WTC11 (cell line): ENCODE results near the gene MAML3. TPM values are rescaled to one million over a fixed set of nuclear protein-coding genes. Genes with fewer than 3 reads are reported as not detected.

Experiments
- ATAC-seq: fragments of 200-7000 bp; cut with Tn5 transposase; 2 replicates; pipeline ENCODE4 v1.10.0; 2021; ENCODE audit warnings: mild to moderate bottlenecking, moderate library complexity
- CTCF ChIA-PET: fragments of 300-600 bp; sonication (Branson Sonifier 250); formaldehyde crosslinking; loops from one replicate; lab custom pipeline; 2021; ENCODE audit warnings: antibody characterized with exemption; lab: Charles Lee
- POLR2A ChIA-PET: fragments of 350-600 bp; sonication (Branson Sonifier 250); formaldehyde crosslinking; loops from one replicate; lab custom pipeline; 2021; ENCODE audit warnings: antibody characterized with exemption; lab: Charles Lee
- DNase-seq: peaks from one replicate; pipeline ENCODE4 v3.0.0; 2021; ENCODE audit warnings: low spot score
- H3K27ac Mint-ChIP-seq: 2 replicates; pipeline ENCODE4 v1.8.0; 2021; ENCODE audit warnings: mixed read lengths
- H3K27me3 Mint-ChIP-seq: 2 replicates; pipeline ENCODE4 v1.8.0; 2021; ENCODE audit warnings: low read depth, mild to moderate bottlenecking, moderate library complexity, mixed read lengths
- H3K36me3 Mint-ChIP-seq: 2 replicates; pipeline ENCODE4 v1.8.0; 2021; ENCODE audit warnings: mixed read lengths
- H3K4me1 Mint-ChIP-seq: 2 replicates; pipeline ENCODE4 v1.8.0; 2022; ENCODE audit warnings: mixed read lengths
- H3K4me3 Mint-ChIP-seq: 2 replicates; pipeline ENCODE4 v1.8.0; 2021; ENCODE audit warnings: mild to moderate bottlenecking, moderate library complexity, mixed read lengths
- H3K9me3 Mint-ChIP-seq: 2 replicates; pipeline ENCODE4 v1.8.0; 2021; ENCODE audit warnings: mixed read lengths
- ERG ChIP-seq: fragments of 250-450 bp; sonication (Bioruptor Pico); IDR thresholded peaks from 2 replicates; pipeline ENCODE4 v1.8.0; 2021; ENCODE audit warnings: mild to moderate bottlenecking
- GABPB1 ChIP-seq: sonication (generic); formaldehyde crosslinking; IDR thresholded peaks from 2 replicates; pipeline ENCODE4 v1.8.1; 2023; ENCODE audit warnings: mild to moderate bottlenecking, missing genetic modification reagents
- HMGA2 ChIP-seq: fragments of 250-450 bp; sonication (Bioruptor Pico); IDR thresholded peaks from 2 replicates; pipeline ENCODE4 v1.4.0; 2021; ENCODE audit warnings: mild to moderate bottlenecking, moderate library complexity
- IRF2 ChIP-seq: sonication (generic); formaldehyde crosslinking; IDR thresholded peaks from 2 replicates; pipeline ENCODE4 v1.8.0; 2022; ENCODE audit warnings: low read depth, missing genetic modification reagents, borderline replicate concordance
- JUN ChIP-seq: sonication (generic); formaldehyde crosslinking; IDR thresholded peaks from 2 replicates; pipeline ENCODE4 v1.8.0; 2023; ENCODE audit warnings: mild to moderate bottlenecking, missing genetic modification reagents
- NFATC4 ChIP-seq: fragments of 250-450 bp; sonication (Bioruptor Pico); IDR thresholded peaks from 2 replicates; pipeline ENCODE4 v1.9.0; 2021; ENCODE audit warnings: mild to moderate bottlenecking
- NFE2L1 ChIP-seq: sonication (generic); formaldehyde crosslinking; IDR thresholded peaks from 2 replicates; pipeline ENCODE4 v1.8.1; 2023; ENCODE audit warnings: missing genetic modification reagents
- NR3C1 ChIP-seq: sonication (generic); formaldehyde crosslinking; conservative IDR thresholded peaks from 2 replicates; pipeline ENCODE4 v1.8.1; 2023; ENCODE audit warnings: low read depth, mild to moderate bottlenecking, missing genetic modification reagents
- OVOL2 ChIP-seq: fragments of 250-450 bp; sonication (Bioruptor Pico); IDR thresholded peaks from 2 replicates; pipeline ENCODE4 v1.9.0; 2021; ENCODE audit warnings: mild to moderate bottlenecking, borderline replicate concordance
- SMAD3 ChIP-seq: sonication (generic); formaldehyde crosslinking; IDR thresholded peaks from 2 replicates; pipeline ENCODE4 v1.8.0; 2022; ENCODE audit warnings: missing genetic modification reagents, mild to moderate bottlenecking, borderline replicate concordance
- SOX15 ChIP-seq: fragments of 250-450 bp; sonication (Bioruptor Pico); IDR thresholded peaks from 2 replicates; pipeline ENCODE4 v1.9.0; 2021; ENCODE audit warnings: mild to moderate bottlenecking
- SP1 ChIP-seq: sonication (generic); formaldehyde crosslinking; conservative IDR thresholded peaks from 2 replicates; pipeline ENCODE4 v1.8.1; 2022; ENCODE audit warnings: missing genetic modification reagents
- ZNF396 ChIP-seq: fragments of 250-450 bp; sonication (Bioruptor Pico); IDR thresholded peaks from 2 replicates; pipeline ENCODE4 v1.8.0; 2021; ENCODE audit warnings: mild to moderate bottlenecking, moderate library complexity, borderline replicate concordance
- ZNF416 ChIP-seq: fragments of 250-450 bp; sonication (Bioruptor Pico); IDR thresholded peaks from 2 replicates; pipeline ENCODE4 v1.9.0; 2021; ENCODE audit warnings: mild to moderate bottlenecking, inconsistent platforms
- ZNF512 ChIP-seq: sonication (generic); formaldehyde crosslinking; IDR thresholded peaks from 2 replicates; pipeline ENCODE4 v1.8.1; 2022; ENCODE audit warnings: missing genetic modification reagents, borderline replicate concordance
- total RNA-seq: library from RNA; stranded (reverse); gene quantifications from 3 replicates; pipeline ENCODE4 v1.2.3, GENCODE V29; 2021
- TF ChIP-seq, protein P1 (sequence below): sonication (generic); formaldehyde crosslinking; IDR thresholded peaks from 2 replicates; pipeline ENCODE4 v1.8.1; 2022; ENCODE audit warnings: low read depth, missing genetic modification reagents, borderline replicate concordance
- TF ChIP-seq, protein P2 (sequence below): sonication (generic); formaldehyde crosslinking; IDR thresholded peaks from 2 replicates; pipeline ENCODE4 v1.8.1; 2023; ENCODE audit warnings: mild to moderate bottlenecking, missing genetic modification reagents, moderate library complexity
- TF ChIP-seq, protein P3 (sequence below): sonication (generic); formaldehyde crosslinking; IDR thresholded peaks from 2 replicates; pipeline ENCODE4 v1.8.1; 2023; ENCODE audit warnings: mild to moderate bottlenecking, moderate library complexity, missing genetic modification reagents
- TF ChIP-seq, protein P4 (sequence below): fragments of 250-450 bp; sonication (Bioruptor Pico); IDR thresholded peaks from 2 replicates; pipeline ENCODE4 v1.9.0; 2021; ENCODE audit warnings: mild to moderate bottlenecking, borderline replicate concordance
- TF ChIP-seq, protein P5 (sequence below): sonication (generic); formaldehyde crosslinking; IDR thresholded peaks from 2 replicates; pipeline ENCODE4 v1.8.1; 2022; ENCODE audit warnings: mild to moderate bottlenecking, moderate library complexity, missing genetic modification reagents

Gene MAML3
- total RNA-seq, 1 experiment from 2014 or later: 7.4 TPM

- Mint-ChIP-seq H3K4me3 (peak overlapping the region; percentile 72), H3K27ac (no peak overlapping the region), H3K4me1 (peaks cover 35% of the 10 kb centered on the region), H3K36me3 (no peaks in the 10 kb centered on the region), H3K9me3 (no peaks in the 10 kb centered on the region), H3K27me3 (peaks cover 39% of the 10 kb centered on the region)
- POLR2A ChIA-PET: interaction anchor here (1.0 kb wide), 1 partner anchor 39 kb away, joined by 4 read pairs; no protein-coding TSS in a partner anchor
- TF ChIP-seq, protein P1, sequence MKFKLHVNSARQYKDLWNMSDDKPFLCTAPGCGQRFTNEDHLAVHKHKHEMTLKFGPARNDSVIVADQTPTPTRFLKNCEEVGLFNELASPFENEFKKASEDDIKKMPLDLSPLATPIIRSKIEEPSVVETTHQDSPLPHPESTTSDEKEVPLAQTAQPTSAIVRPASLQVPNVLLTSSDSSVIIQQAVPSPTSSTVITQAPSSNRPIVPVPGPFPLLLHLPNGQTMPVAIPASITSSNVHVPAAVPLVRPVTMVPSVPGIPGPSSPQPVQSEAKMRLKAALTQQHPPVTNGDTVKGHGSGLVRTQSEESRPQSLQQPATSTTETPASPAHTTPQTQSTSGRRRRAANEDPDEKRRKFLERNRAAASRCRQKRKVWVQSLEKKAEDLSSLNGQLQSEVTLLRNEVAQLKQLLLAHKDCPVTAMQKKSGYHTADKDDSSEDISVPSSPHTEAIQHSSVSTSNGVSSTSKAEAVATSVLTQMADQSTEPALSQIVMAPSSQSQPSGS (CRISPR knock-in tag): no peak
- no peak for TF ChIP-seq ERG (CRISPR knock-in tag)
- CTCF ChIA-PET: interaction anchor here (1.1 to 1.8 kb wide), 13 partner anchors 15 to 539 kb away, joined by 3 to 10 read pairs (median 4); no protein-coding TSS in a partner anchor
- peak; percentile 62 for ATAC-seq
- peak; percentile 46 for DNase-seq
These were observed 418.4 kb downstream of the MAML3 start for GRCh38 chr4:139735381-139736273.

DNA sequence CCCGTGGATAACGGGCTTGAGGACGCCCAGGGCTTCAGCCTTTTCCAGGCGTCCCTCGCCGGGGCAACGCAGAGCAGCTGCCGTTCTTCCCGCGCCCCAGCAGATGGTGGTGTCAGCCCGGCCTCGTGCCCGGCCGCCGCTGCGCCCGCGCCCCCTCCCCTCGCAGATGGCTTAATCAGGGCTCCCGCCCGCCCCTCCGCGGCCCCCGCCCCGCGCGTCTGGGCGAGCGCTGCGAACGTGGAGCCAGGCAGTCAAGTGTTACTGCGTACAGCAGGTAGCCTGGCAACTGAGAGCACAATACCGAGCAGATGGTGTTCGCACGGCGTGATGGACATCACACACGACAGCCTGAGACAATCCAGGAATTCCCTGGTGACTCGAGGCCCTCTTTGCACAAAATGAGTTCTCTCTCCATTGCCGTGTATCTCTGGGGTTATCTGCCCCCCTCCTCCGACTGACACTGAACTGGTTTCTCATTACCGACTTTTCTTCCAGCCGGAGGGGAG, 419.1 kb downstream of the MAML3 start:
- peaks cover 31% of the 10 kb centered on the region for H3K4me1 Mint-ChIP-seq
- H3K9me3 Mint-ChIP-seq: no peaks in the 10 kb centered on the region
- peaks cover 39% of the 10 kb centered on the region for H3K27me3 Mint-ChIP-seq
- ChIA-PET CTCF (interaction anchor here (0.7 to 1.8 kb wide), 17 partner anchors 11 to 625 kb away, joined by 3 to 10 read pairs (median 4); no protein-coding TSS in a partner anchor), POLR2A (interaction anchor here (0.7 kb wide), 1 partner anchor 314 kb away, joined by 3 read pairs; no protein-coding TSS in a partner anchor)
- H3K27ac Mint-ChIP-seq: no peak overlapping the region
- DNase-seq (peak; percentile 89), ATAC-seq (peak; percentile 80)
- peak overlapping the region; percentile 72 for H3K4me3 Mint-ChIP-seq
- H3K36me3 Mint-ChIP-seq: no peaks in the 10 kb centered on the region
- TF ChIP-seq IRF2 (CRISPR knock-in tag) (no peak), SOX15 (no peak), HMGA2 (CRISPR knock-in tag) (no peak), NR3C1 (CRISPR knock-in tag) (no peak), OVOL2 (CRISPR knock-in tag) (no peak), NFATC4 (no peak), GABPB1 (CRISPR knock-in tag) (no peak), JUN (CRISPR knock-in tag) (no peak), SP1 (peak; percentile 50; the same call in 1 of the 2 replicates), SMAD3 (CRISPR knock-in tag) (peak; percentile 93), ZNF416 (CRISPR knock-in tag) (no peak), NFE2L1 (0 out of 2 replicates have a peak, but pooled peaks have one; percentile 36), ZNF396 (CRISPR knock-in tag) (no peak), ZNF512 (CRISPR knock-in tag) (no peak)
- TF ChIP-seq, protein P2, sequence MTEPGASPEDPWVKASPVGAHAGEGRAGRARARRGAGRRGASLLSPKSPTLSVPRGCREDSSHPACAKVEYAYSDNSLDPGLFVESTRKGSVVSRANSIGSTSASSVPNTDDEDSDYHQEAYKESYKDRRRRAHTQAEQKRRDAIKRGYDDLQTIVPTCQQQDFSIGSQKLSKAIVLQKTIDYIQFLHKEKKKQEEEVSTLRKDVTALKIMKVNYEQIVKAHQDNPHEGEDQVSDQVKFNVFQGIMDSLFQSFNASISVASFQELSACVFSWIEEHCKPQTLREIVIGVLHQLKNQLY (CRISPR knock-in tag): no peak
- TF ChIP-seq, protein P3, sequence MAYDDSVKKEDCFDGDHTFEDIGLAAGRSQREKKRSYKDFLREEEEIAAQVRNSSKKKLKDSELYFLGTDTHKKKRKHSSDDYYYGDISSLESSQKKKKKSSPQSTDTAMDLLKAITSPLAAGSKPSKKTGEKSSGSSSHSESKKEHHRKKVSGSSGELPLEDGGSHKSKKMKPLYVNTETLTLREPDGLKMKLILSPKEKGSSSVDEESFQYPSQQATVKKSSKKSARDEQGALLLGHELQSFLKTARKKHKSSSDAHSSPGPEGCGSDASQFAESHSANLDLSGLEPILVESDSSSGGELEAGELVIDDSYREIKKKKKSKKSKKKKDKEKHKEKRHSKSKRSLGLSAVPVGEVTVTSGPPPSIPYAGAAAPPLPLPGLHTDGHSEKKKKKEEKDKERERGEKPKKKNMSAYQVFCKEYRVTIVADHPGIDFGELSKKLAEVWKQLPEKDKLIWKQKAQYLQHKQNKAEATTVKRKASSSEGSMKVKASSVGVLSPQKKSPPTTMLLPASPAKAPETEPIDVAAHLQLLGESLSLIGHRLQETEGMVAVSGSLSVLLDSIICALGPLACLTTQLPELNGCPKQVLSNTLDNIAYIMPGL (CRISPR knock-in tag): peak; percentile 41; the same call in 1 of the 2 replicates
- TF ChIP-seq, protein P4, sequence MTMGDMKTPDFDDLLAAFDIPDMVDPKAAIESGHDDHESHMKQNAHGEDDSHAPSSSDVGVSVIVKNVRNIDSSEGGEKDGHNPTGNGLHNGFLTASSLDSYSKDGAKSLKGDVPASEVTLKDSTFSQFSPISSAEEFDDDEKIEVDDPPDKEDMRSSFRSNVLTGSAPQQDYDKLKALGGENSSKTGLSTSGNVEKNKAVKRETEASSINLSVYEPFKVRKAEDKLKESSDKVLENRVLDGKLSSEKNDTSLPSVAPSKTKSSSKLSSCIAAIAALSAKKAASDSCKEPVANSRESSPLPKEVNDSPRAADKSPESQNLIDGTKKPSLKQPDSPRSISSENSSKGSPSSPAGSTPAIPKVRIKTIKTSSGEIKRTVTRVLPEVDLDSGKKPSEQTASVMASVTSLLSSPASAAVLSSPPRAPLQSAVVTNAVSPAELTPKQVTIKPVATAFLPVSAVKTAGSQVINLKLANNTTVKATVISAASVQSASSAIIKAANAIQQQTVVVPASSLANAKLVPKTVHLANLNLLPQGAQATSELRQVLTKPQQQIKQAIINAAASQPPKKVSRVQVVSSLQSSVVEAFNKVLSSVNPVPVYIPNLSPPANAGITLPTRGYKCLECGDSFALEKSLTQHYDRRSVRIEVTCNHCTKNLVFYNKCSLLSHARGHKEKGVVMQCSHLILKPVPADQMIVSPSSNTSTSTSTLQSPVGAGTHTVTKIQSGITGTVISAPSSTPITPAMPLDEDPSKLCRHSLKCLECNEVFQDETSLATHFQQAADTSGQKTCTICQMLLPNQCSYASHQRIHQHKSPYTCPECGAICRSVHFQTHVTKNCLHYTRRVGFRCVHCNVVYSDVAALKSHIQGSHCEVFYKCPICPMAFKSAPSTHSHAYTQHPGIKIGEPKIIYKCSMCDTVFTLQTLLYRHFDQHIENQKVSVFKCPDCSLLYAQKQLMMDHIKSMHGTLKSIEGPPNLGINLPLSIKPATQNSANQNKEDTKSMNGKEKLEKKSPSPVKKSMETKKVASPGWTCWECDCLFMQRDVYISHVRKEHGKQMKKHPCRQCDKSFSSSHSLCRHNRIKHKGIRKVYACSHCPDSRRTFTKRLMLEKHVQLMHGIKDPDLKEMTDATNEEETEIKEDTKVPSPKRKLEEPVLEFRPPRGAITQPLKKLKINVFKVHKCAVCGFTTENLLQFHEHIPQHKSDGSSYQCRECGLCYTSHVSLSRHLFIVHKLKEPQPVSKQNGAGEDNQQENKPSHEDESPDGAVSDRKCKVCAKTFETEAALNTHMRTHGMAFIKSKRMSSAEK (CRISPR knock-in tag): no peak
- TF ChIP-seq, protein P5, sequence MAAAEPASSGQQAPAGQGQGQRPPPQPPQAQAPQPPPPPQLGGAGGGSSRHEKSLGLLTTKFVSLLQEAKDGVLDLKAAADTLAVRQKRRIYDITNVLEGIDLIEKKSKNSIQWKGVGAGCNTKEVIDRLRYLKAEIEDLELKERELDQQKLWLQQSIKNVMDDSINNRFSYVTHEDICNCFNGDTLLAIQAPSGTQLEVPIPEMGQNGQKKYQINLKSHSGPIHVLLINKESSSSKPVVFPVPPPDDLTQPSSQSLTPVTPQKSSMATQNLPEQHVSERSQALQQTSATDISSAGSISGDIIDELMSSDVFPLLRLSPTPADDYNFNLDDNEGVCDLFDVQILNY (CRISPR knock-in tag): peak; percentile 92
